ENCODE data around the gene SMAD2. TPM values are rescaled to one million over a fixed set of nuclear protein-coding genes. Genes with fewer than 3 reads are reported as not detected.

Gene SMAD2
- total RNA-seq, 1 donor from 2014 or later: 104 TPM

DNA sequence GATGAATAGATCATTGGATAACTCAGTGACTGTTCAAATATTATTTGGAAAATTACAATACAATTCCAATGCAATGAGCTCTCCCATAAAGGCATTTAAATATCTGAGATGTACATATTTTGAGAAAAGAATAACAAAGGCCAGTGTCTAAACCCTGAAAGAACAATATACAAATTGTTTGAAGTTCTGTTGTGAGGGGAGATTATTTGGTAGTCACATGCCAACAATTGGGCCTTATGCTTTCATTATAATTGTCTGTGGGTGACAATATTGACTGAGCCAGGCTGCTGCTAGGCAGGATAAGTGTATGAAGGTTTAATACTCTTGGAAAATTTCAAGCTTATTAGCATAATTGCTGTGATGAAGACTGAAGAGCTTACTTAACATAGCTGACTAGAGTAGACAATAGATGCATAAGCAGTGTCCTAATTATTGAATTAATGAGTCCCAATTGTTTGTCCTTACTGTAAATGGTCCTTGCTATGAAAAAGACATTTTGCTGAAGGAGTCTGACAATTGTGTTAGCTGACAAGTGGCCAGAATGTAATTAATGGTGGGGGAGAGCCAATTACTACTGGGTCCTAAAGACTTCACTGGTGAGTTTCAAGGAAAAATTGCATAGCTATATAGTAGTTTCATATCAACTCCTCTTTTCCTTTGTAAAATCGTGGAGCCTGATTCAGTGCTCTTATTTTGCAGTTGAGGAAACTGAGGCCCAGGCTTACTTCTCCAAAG lies 5.0 kb upstream of the SMAD2 start:
- no peak for DNase-seq (ENCODE audit: low spot score)
- intact Hi-C loops (cut with DNase I): no loop called here

DNA sequence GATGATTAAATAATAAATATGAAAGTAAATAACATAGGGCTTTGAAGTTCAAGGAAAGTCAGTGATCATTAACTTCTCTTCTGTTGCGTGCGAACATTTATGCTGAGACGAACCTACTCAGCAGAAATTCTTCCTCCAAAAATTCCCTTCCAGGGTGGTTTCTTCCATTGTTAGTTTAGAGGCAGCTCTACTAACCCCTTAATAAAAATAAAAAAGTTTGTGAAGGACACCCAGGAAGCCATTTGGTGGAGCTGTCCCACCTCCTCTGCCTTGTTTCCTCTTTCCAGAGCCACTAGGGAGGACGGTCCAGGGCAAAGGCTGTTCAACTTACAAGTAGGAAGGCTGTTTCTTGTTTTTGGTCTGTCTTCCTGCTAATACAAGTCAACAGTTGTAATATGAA lies 2.1 kb upstream of the SMAD2 start:
- no peak for DNase-seq (ENCODE audit: low spot score)

DNA sequence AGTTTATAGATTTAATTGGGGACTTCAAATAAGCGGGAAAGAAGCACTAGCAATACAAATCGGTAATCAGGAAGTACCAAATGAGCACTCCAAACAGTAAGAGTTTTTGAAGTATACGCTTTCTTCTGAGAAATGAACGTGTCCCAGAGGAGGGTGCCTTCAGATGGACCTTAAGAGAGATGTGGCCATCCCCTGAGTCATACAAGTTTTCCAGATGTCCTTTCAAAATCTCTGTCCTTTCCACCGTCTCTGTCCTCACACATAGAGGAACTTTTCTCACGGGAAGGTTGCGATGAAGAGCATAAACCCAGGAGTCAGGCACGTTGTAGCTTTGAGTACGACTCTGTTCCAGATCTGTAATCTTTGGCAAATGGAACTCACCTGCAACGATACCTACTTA lies 1.7 kb upstream of the SMAD2 start:
- no peak for DNase-seq (ENCODE audit: low spot score)
- intact Hi-C loops (cut with DNase I): loop anchor here (5.0 kb wide), 1 partner anchor 70 kb away; no protein-coding TSS in a partner anchor

More for the DNA sequence above, 2.1 kb upstream of the SMAD2 start:
- intact Hi-C loops (cut with DNase I): loop anchor here (5.0 kb wide), 1 partner anchor 70 kb away; no protein-coding TSS in a partner anchor

DNA sequence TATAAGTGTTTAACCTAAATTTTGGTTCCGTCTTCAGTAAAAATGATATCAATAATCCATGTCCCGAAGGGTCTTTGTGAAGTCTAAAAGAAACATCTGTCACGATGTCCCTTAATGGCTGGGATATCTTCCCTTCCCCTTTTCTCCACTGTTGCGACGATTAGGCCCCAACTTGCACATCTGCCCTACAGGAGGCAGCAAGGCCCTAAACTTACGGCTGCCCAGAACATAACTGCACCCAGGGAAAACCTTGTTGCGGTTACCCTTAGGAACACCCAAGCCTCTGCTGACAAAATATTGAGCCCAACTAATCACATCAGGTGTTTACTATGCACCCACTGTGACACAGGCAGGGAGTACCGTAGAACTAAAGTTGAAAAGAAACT lies 1.3 kb upstream of the SMAD2 start:
- DNase-seq (ENCODE audit: low spot score): no peak
- intact Hi-C loops (cut with DNase I): loop anchor here (5.0 kb wide), 1 partner anchor 71 kb away; no protein-coding TSS in a partner anchor

DNA sequence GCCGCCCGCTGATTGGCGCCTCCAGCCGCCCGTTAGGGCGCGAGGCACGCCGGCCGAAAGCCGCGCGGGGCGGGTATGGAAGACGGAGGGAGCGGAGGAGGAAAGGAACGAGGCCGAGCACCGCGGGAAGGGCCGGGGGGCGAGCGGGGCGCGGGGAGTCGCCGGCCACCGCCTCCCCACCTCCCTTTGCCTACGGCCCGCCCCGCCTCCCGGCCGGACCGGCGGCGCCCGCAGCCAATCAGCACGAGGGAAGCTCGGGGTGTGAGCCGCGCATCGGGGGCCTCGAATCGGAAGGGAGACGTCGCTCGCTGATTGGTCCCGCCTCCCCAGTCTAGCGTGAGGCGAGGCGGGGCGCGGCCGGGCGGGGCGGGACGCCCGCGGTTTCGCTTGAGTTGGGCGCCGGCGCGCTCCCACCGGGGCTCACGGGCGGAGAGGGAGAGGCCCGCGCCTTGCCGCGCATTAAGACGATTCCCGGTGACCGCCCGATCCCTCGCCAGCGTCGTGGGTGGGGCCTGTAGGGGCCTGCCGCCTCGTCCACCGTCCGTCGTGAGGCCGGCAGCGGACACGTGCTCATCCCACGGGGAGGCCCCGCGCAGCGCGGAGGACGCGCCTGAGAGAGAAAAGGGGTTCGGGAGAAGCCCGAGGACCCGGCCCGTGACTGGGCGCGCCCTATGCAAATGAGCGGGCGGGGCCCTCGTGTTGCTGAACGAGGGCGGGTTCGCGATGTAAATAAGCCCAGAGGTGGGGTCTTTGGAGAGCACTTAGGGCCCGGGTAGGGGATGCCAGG lies 665 bp upstream of the SMAD2 start:
- intact Hi-C loops (cut with DNase I): loop anchor here (5.0 kb wide), 1 partner anchor 71 kb away; no protein-coding TSS in a partner anchor

DNA sequence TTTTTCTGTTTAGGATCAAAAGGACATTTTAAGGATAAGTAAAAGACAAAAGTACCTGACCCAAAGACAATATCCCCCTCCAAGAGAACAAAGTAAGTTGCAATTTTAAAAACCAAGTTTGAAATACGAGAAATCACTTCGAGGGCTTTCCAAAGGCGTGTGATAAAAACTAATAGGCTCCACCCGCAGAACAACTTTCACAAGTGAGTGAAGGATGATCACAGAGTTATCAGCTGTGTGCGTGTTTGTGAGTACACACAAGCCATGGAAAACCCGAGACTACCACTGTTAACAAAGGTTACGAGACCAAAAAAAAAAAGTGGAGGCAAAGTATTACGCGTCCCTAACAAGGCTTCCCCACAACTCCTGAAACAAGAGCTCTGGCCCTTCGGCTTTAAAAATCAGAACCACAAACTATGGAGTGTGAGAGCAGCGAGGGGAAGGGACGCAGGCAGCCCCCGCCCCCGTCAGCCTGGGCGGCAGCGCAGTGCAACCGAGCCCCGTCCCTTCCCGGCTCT lies 719 bp downstream of the SMAD2 start:
- intact Hi-C loops (cut with DNase I): loop anchor here (5.0 kb wide), 2 partner anchors 73 to 157 kb away; no protein-coding TSS in a partner anchor
- DNase-seq (ENCODE audit: low spot score): no peak

More for the DNA sequence above, 665 bp upstream of the SMAD2 start:
- DNase-seq (ENCODE audit: low spot score): peak; percentile 99

DNA sequence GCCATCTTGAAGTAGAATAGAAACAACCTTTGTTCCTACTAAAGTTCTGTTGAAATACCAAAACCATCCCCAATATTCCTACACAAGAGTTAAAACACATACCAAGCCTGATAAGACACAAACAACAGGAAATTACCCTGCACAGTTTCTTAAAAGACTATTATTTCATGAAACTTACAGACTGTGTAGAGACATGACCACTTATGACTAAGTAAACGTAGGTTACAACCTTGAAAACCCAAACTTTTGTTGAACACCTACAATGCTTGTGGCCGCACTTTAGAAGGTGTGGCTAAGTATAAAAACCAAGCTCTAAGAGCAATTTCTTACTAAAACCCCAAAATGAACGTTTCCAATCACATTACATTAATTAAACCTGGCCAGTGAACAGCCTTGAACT lies 2.0 kb downstream of the SMAD2 start:
- intact Hi-C loops (cut with DNase I): loop anchor here (5.0 kb wide), 1 partner anchor 156 kb away; no protein-coding TSS in a partner anchor
- no peak for DNase-seq (ENCODE audit: low spot score)

DNA sequence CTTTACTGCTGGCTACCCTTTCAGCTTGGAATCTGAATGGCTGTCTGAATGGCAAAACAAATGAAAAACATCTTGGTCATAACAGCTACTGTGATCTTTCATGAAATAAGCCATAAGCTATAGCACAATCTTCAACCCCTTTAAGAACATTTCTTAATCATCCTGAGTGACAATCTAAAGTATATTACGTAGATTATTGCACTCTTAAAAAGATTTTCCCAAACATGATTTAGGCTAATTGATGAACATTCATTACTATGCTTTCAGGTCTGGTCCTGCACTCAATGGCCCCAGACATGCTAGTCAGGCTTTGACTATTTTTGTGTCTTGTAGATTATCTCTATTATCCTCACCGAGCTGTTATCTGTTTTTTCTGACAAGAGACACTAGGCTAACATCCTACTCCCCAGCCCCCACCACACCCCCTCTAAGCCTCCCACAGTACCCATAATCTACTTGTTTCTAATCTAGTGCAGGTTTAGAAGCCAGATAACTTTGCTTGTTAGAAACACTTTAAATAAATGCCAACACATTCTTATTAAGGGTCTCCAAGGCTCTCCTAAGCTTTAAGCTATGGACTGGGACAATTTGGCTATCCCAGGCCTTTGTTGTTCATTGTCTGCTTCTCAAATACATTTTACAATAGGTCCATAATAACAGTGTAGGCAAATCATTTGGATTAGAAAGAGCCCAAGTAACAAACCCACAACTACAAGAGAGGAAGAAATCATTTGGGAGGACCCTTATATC lies 4.2 kb downstream of the SMAD2 start:
- intact Hi-C loops (cut with DNase I): loop anchor here (5.0 kb wide), 1 partner anchor 154 kb away; no protein-coding TSS in a partner anchor
- no peak for DNase-seq (ENCODE audit: low spot score)

DNA sequence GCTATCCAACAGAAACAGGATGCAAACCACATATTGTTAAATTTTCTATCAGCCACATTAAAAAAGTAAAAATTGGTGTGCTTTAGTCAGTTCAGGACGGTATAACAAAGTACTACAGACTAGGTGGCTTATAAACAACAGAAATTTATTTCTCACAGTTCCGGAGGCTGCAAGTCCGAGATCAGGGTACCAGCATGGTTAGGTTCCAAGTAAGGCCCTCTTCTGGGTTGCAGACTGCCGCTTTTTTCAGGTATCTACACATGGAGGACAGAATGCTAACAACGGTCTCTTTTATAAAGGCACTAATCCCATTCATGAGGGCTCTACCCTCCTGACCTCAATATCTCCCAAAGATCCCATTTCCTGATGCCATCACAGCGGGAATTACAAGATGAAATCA lies 10.5 kb downstream of the SMAD2 start:
- intact Hi-C loops (cut with DNase I): no loop called here

DNA sequence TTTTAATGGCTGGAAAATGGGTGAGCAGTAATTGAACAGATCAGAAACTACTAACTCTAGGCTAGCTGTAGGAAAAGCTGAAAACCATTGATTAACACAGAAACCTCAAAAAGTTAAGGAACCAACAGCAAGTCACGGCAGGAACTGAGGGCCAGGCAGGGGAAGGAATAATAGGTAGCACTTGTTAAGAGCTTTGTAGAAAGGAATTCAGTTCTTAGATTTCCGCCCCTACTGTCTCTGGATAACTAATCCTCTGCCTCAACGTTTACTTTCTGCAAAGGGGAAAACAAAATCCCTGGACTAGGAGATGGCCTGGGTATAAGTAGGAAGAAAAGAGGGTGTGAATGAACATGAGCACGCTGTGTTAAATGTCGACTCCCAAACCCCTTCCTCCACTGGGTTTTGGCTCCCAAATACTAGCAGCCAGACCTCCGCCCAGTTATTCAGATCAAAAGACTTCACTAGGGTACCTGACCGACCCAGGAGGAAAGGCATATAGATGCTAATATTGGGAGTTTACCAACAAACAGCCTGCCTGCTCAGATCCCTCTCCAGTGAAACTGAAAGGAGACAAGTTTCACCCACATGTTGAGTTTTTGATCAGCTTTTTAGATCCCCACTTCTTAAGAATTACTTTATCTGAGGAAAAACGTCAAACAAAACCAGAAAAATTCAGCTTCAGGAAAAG lies 12.4 kb downstream of the SMAD2 start:
- intact Hi-C loops (cut with DNase I): no loop called here
- no peak for DNase-seq (ENCODE audit: low spot score)

More for the DNA sequence above, 10.5 kb downstream of the SMAD2 start:
- no peak for DNase-seq (ENCODE audit: low spot score)

DNA sequence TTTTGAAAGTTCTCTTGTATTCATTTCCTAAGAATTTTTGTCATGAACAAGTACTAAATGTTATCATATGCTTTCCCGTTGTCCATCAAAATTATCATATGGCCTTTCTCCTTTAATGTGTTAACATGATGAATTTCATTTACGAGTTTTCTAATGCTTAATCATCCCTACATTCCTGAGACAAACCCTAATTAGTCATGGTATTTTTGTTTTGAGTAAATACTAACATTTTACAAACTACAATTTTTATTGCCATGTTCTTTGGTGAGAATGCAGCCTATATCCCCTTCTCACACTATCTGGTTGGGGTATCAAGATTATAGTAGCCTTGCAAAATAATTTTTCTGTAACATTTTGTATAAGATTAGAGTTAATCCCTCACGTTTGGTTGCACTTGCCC lies 14.5 kb downstream of the SMAD2 start:
- intact Hi-C loops (cut with DNase I): no loop called here
- no peak for DNase-seq (ENCODE audit: low spot score)

DNA sequence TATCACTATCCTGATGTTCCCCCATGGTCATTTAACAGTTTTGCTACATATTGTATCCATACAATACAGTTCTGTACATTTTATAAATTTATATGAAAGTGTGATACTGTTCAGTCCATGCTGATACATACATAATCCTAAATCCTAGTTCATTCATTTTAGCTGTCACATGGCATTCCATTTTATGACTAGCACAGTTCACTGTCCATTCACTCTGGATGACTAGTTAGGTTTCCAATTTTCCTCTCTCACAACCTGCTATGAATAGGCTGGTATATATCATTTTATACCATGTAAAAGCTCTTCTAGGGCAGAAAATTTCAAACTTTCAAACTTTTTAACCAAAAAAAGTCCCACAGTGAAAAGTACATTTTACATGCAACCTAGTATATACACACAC lies 15.2 kb downstream of the SMAD2 start:
- intact Hi-C loops (cut with DNase I): no loop called here
- DNase-seq (ENCODE audit: low spot score): no peak

DNA sequence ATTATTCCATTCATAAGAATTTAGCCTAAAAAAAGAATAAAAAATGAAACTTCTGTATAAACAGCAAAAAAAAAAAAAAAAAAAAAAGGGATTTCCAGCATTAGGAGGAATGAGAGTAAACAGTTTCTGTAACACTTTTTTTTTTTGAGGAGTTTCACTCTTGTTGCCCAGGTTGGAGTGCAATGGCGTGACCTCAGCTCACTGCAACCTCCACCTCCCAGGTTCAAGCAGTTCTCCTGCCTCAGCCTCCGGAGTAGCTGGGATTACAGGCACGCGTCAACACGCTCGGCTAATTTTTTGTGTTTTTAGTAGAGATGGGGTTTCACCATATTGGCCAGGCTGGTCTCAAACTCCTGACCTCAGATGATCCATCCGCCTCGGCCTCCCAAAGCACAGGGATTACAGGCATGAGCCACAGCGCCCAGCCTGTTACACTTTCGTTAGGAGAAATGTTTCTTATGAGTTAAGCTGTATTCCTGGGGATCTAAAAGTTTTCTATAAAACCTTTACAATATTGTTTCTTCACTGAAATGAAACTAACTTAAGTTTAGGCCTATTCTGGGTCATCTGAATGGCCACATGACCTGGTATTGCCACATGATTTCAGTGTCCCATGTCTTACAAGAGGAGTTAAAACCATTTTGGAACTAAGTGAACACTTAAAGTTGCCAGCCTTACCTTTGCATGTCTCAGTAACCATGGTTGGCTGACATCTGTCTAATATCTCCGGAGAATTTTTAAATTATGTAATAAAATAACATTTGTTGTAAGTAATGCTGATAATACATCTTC lies 17.5 kb downstream of the SMAD2 start:
- DNase-seq (ENCODE audit: low spot score): no peak

DNA sequence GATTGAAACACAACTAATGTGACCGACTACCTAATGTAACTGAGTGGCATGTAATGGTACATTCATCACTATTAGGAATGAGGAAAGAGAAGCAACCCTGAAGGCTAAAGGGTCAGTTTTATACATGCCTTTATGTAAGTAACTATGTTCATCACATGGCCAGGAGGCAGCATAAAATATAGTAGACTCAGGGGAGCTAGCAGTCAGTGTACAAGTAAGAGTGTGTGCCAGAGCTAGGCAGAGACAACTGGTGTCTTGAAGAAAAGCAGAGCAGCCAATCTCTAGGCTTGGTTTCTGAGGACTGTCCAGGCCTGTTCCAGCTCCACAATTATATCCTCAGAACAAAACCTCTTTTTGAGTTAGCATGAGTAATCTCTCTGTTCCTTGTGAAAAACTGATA lies 18.1 kb downstream of the SMAD2 start:
- intact Hi-C loops (cut with DNase I): no loop called here

More for the DNA sequence above, 17.5 kb downstream of the SMAD2 start:
- intact Hi-C loops (cut with DNase I): no loop called here

DNA sequence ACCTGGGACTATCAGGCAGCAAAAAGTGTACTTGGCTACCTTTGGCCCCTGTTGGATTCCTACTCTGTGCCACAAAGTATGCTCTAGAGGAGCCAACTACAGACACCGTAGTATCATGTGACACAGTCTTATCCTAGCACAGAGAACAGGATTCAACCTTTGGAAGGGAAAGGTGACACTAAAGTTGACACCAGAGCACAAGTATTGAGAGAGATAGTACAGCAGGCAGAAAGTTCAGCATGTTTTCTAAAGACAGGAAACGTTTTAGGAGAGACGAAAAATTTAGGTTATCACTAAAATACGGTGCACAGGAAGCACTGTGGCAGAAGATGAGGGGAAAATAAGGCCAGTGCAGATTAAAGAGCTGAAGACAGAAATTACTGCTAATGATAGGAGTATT lies 18.6 kb downstream of the SMAD2 start:
- intact Hi-C loops (cut with DNase I): no loop called here
- no peak for DNase-seq (ENCODE audit: low spot score)

More for the DNA sequence above, 18.1 kb downstream of the SMAD2 start:
- no peak for DNase-seq (ENCODE audit: low spot score)

DNA sequence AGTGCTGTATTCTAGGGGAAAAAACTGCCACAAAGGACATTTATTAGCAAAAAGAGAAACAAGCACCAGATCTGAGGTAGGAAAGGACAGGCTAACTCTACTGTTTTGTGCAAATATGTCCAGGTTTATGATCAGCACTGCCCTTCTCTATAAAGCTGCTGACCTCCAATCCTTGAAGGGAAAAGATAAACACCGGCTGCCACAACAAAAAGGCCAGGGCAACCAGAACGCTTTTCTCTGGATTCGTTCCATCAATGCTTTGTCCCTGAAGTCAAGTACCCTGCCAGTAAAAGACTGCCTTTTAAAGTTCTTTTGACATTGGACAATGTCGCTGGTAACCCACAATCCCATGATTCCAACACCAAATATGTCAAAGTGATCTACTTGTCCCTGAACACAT lies 21.0 kb downstream of the SMAD2 start:
- intact Hi-C loops (cut with DNase I): no loop called here

DNA sequence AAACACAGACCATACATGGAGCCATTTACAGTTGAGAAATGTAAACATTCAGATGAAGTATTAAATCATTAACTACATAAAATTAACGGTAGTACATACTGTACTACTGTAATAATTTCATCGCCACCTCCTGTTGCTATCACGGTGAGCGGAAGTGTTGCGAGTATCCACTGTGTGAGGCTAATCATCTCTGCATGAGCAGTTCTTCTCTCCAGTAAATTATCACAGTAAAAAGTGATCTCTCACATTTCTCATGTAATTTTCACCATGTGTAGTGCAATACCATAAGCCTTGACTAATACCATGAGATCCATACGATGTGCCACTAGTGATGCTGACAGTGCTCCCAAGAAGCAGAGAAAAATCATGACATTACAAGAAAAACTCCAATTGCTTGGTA lies 21.9 kb downstream of the SMAD2 start:
- intact Hi-C loops (cut with DNase I): no loop called here
- DNase-seq (ENCODE audit: low spot score): no peak

More for the DNA sequence above, 21.0 kb downstream of the SMAD2 start:
- no peak for DNase-seq (ENCODE audit: low spot score)

DNA sequence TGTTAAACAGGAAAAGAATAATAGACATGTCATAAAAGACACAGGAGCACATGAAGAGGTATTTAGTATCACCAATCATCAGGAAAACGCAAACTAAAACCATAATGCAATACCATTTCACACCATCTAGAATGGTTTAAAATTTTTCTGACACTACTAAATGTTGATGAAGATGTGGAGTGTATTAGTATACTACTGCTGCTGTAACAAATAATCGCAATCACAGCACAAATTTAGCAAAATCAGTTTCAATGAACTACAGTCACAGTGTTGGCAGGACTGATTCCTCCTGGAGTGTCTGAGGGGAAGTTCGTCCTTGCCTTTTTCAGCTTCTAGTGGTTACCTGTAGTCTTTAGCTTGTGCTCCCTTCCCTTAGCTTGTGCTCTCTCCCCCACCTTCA lies 24.1 kb downstream of the SMAD2 start:
- intact Hi-C loops (cut with DNase I): no loop called here
- DNase-seq (ENCODE audit: low spot score): no peak

Data from cardiac septum (tissue), 1 donor.